Glutamatergic neuron (in vitro differentiated cells): ENCODE measurements around the gene EID2B. TPM values are rescaled to one million over a fixed set of nuclear protein-coding genes. Genes with fewer than 3 reads are reported as not detected.

Experiments
- DNase-seq: peaks from one replicate; pipeline ENCODE4 v3.0.0; 2022
- H3K27ac Mint-ChIP-seq: one replicate; pipeline ENCODE4 v1.8.0; 2020; ENCODE audit warnings: mild to moderate bottlenecking, mixed read lengths, inconsistent platforms; ENCODE audit not compliant: unreplicated experiment
- H3K27me3 Mint-ChIP-seq: one replicate; pipeline ENCODE4 v1.8.0; 2020; ENCODE audit warnings: mild to moderate bottlenecking, moderate library complexity, mixed read lengths, inconsistent platforms; ENCODE audit not compliant: unreplicated experiment
- H3K36me3 Mint-ChIP-seq: one replicate; pipeline ENCODE4 v1.8.0; 2020; ENCODE audit warnings: mild to moderate bottlenecking, mixed read lengths, inconsistent platforms; ENCODE audit not compliant: unreplicated experiment
- H3K4me1 Mint-ChIP-seq: one replicate; pipeline ENCODE4 v1.8.0; 2020; ENCODE audit warnings: mild to moderate bottlenecking, low read depth, mixed read lengths, inconsistent platforms; ENCODE audit not compliant: unreplicated experiment
- H3K4me3 Mint-ChIP-seq: one replicate; pipeline ENCODE4 v1.8.0; 2020; ENCODE audit warnings: mild to moderate bottlenecking, mixed read lengths, inconsistent platforms; ENCODE audit not compliant: unreplicated experiment
- H3K9me3 Mint-ChIP-seq: one replicate; pipeline ENCODE4 v1.8.0; 2020; ENCODE audit warnings: mild to moderate bottlenecking, moderate library complexity, mixed read lengths, inconsistent platforms; ENCODE audit not compliant: unreplicated experiment
- total RNA-seq: library from RNA; stranded (reverse); fragmentation: NEBNext Ultra II Directional; extraction: Animal tissue kit (Norgen Biotek cat#: 25700); gene quantifications from one replicate; pipeline ENCODE4 v1.2.1, GENCODE V29; 2021; ENCODE audit not compliant: unreplicated experiment
- TF ChIP-seq, protein P1 (sequence below): fragments of 200-600 bp; sonication (generic); IDR thresholded peaks from one replicate; pipeline ENCODE4 v1.5.0; 2021; ENCODE audit not compliant: partially characterized antibody, unreplicated experiment

The EID2B gene
- total RNA-seq, 1 donor from 2014 or later: 7.6 TPM

DNA sequence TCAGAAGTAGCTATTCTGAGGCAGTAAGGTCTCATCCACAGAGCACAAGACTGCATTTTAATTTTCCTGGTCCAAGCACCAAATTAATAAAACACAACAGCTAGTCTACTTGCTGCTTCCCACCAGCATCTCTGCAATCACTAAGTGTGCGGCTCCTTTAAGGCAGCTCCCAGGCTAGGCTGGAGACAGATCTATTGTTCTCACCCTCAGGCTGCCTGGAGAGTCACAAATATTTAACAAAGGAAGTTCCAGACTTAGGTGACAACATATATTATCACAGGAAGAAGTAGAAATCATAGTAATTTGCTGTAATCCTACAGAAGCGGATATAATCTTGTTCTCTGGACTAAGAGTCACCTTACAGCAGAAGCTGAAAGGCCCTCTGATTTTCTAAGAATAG, 9.6 kb upstream of the EID2B start:
- Mint-ChIP-seq H3K36me3 (no peaks in the 10 kb centered on the region), H3K4me3 (peak overlapping the region; percentile 53), H3K27me3 (peaks cover 3% of the 10 kb centered on the region), H3K9me3 (peaks cover 5% of the 10 kb centered on the region), H3K27ac (peak overlapping the region; percentile 7), H3K4me1 (peaks cover 14% of the 10 kb centered on the region)
- TF ChIP-seq, protein P1, sequence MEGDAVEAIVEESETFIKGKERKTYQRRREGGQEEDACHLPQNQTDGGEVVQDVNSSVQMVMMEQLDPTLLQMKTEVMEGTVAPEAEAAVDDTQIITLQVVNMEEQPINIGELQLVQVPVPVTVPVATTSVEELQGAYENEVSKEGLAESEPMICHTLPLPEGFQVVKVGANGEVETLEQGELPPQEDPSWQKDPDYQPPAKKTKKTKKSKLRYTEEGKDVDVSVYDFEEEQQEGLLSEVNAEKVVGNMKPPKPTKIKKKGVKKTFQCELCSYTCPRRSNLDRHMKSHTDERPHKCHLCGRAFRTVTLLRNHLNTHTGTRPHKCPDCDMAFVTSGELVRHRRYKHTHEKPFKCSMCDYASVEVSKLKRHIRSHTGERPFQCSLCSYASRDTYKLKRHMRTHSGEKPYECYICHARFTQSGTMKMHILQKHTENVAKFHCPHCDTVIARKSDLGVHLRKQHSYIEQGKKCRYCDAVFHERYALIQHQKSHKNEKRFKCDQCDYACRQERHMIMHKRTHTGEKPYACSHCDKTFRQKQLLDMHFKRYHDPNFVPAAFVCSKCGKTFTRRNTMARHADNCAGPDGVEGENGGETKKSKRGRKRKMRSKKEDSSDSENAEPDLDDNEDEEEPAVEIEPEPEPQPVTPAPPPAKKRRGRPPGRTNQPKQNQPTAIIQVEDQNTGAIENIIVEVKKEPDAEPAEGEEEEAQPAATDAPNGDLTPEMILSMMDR: no peak
- no peak for DNase-seq

DNA sequence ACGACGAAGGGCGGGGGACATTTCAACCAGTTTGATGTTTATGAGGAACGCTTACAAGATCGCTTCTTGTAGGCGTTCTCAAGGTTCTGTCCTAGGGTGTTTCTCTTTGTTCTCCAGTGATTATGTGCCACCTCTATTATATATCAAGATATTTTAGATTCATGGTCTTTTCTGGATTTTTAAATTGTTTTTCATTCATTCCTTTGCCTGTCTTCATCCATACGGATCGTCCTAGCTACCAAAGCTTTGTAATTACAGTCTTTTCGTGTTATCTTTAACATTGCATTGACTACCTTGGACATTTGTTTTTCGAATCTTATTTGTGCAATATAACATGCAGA, 7.7 kb upstream of the EID2B start:
- TF ChIP-seq, protein P1: peak; percentile 53
- H3K36me3 Mint-ChIP-seq: no peaks in the 10 kb centered on the region
- H3K27ac Mint-ChIP-seq: peak overlapping the region; percentile 87
- no peak for DNase-seq
- peaks cover 14% of the 10 kb centered on the region for H3K4me1 Mint-ChIP-seq
- peaks cover 5% of the 10 kb centered on the region for H3K9me3 Mint-ChIP-seq
- peak overlapping the region; percentile 94 for H3K4me3 Mint-ChIP-seq
- peaks cover 3% of the 10 kb centered on the region for H3K27me3 Mint-ChIP-seq

DNA sequence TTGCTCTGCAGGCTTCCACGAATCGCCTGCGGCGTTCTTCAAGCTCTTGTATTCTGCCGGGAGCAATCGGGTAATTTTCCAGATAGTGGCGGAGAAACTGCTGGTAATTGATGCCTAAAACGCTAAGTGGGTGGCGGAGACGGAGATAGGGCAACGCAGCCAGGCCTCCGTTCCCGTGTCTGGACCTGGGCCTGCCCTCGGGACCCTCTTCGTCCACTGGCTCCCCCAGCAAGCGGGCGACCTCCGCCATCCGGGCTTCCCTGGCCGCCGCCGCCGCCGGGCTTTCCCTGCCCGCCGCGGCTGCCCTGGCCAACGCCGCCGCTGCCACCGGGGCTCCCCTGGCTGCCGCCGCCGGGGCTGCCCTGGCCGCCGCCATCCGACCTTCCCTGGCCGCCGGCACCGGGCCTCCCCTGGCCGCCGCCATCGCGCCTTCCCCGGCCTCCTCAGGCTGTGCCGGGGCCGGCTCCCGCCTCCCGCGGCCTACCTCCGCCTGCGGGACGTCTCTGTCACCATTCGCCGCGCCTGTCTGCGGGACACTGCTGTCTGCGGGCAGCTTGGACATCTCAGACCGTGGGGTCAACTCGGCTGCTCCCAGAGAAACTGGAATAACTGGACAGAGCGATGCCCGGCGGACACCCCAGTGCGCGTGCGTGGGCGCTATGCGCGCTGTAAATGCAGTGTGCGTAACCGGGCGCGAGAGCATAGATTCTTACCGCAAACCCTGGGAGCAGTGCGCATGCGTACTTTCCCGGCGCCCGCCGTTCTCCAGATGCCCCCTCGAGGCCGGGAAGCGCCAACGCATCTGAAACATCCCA, 7.1 kb upstream of the EID2B start, which contains the start of gene EID2:
Gene EID2 (minus strand): TSS at position 644 of the 815 bp plus-strand sequence. CDS start 82 bp downstream, at position 562.
- Mint-ChIP-seq H3K36me3 (no peaks in the 10 kb centered on the region), H3K27me3 (peaks cover 3% of the 10 kb centered on the region), H3K9me3 (peaks cover 9% of the 10 kb centered on the region), H3K4me3 (peak within 1 kb of the TSS; percentile 96), H3K4me1 (peaks cover 14% of the 10 kb centered on the region), H3K27ac (peak within 1 kb of the TSS; percentile 87)
- DNase-seq: peak; percentile 97
- TF ChIP-seq, protein P1: peak; percentile 89

DNA sequence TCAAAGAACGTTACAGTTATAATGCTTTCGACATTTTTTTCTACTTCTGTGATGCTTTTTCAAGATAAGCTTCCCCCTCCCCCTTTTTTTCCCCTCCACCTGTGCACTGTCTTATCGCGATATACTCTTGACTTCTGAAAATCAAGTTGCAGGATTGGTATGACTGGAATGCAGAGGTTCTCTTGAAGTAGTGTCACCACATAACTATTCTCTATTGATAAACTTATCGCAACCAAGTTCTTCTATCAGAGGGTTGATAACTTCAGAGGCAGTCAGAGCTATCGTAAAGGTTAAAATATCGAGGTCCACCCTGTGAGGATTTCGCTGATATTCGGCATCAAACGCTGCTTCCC, 6.5 kb upstream of the EID2B start:
- TF ChIP-seq, protein P1: no peak
- H3K4me3 Mint-ChIP-seq: peak overlapping the region; percentile 96
- H3K27me3 Mint-ChIP-seq: peaks cover 3% of the 10 kb centered on the region
- peaks cover 9% of the 10 kb centered on the region for H3K9me3 Mint-ChIP-seq
- H3K27ac Mint-ChIP-seq: peak overlapping the region; percentile 82
- H3K4me1 Mint-ChIP-seq: peaks cover 14% of the 10 kb centered on the region
- H3K36me3 Mint-ChIP-seq: no peaks in the 10 kb centered on the region
- no peak for DNase-seq

DNA sequence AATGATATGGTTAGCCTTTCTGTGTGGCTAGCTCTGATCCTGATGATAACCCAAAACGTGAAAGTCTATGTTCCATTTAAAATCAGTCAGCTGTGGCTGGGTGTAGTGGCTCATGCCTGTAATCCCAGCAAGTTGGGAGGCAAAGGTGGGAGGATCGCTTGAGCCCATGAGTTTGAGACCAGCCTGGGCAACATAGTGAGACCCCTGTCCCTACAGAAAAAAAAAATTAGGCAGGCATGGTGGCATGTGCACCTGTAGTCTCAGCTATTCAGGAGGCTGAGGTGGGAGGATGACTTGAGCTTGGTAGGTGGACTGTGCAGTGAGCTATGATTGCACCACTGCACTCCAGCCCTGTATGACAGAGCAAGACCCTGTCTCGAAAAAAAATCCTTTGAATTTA, 1.1 kb upstream of the EID2B start:
- Mint-ChIP-seq H3K36me3 (no peaks in the 10 kb centered on the region), H3K4me1 (peaks cover 6% of the 10 kb centered on the region), H3K9me3 (peaks cover 7% of the 10 kb centered on the region), H3K27me3 (no peaks in the 10 kb centered on the region), H3K27ac (no peak overlapping the region), H3K4me3 (no peak overlapping the region)
- TF ChIP-seq, protein P1: no peak
- DNase-seq: no peak
